Liver (tissue), 9 donors: Measurements from ENCODE around the gene RASSF6. TPM values are rescaled to one million over a fixed set of nuclear protein-coding genes. Genes with fewer than 3 reads are reported as not detected.

Source experiments
- DNase-seq: peaks from one replicate; pipeline ENCODE4 v3.0.0-alpha.2; 2017; ENCODE audit warnings: low spot score
- H3K27ac ChIP-seq, 2 donors: one replicate each; pipeline ENCODE4 v1.7.0; 2013; ENCODE audit warnings: inconsistent platforms in 2 of 2, low read length in 2 of 2, control low read depth in 1 of 2, low read depth in 1 of 2, mild to moderate bottlenecking in 1 of 2
- H3K27me3 ChIP-seq, 4 donors: one replicate each; pipeline versions ENCODE4 v1.6.1 to v1.7.0; 2013; ENCODE audit warnings: low read length in 3 of 4, inconsistent platforms in 1 of 4, mild to moderate bottlenecking in 1 of 4, moderate library complexity in 1 of 4; ENCODE audit not compliant: control insufficient read depth in 4 of 4, insufficient read depth in 4 of 4
- H3K36me3 ChIP-seq, 4 donors: one replicate each; pipeline versions ENCODE4 v1.6.1 to v1.7.0; 2013; ENCODE audit warnings: low read length in 3 of 4, mild to moderate bottlenecking in 3 of 4, low read depth in 1 of 4, moderate library complexity in 1 of 4; ENCODE audit not compliant: control insufficient read depth in 4 of 4, insufficient read depth in 3 of 4
- H3K4me1 ChIP-seq, 4 donors: one replicate each; pipeline versions ENCODE4 v1.6.1 to v1.7.0; 2013; ENCODE audit warnings: low read length in 3 of 4, mild to moderate bottlenecking in 3 of 4, moderate library complexity in 1 of 4; ENCODE audit not compliant: control insufficient read depth in 4 of 4, insufficient read depth in 4 of 4
- H3K4me3 ChIP-seq, 3 donors: one replicate each; pipeline versions ENCODE4 v1.6.1 to v1.7.0; 2013; ENCODE audit warnings: low read length in 3 of 3, control low read depth in 1 of 3, low read depth in 1 of 3, mild to moderate bottlenecking in 1 of 3
- H3K9ac ChIP-seq, 2 donors: one replicate each; pipeline ENCODE4 v1.7.0; 2013; ENCODE audit warnings: low read length in 2 of 2, mild to moderate bottlenecking in 2 of 2, moderate library complexity in 2 of 2, control low read depth in 1 of 2, low read depth in 1 of 2
- H3K9me3 ChIP-seq, 4 donors: one replicate each; pipeline versions ENCODE4 v1.6.1 to v1.7.0; 2013; ENCODE audit warnings: low read length in 3 of 4; ENCODE audit not compliant: control insufficient read depth in 4 of 4
- EGR1 ChIP-seq, 2 donors: IDR thresholded peaks; 2 replicates each; pipeline ENCODE4 v1.6.1; 2016 to 2018; ENCODE audit warnings: antibody characterized with exemption in 2 of 2, low read depth in 2 of 2
- FOXA2 ChIP-seq: IDR thresholded peaks from 2 replicates; pipeline ENCODE4 v1.6.1; 2016; ENCODE audit warnings: antibody characterized with exemption
- GABPA ChIP-seq, 2 donors: IDR thresholded peaks in 1 of 2; conservative IDR thresholded peaks in 1 of 2; 2 replicates each; pipeline ENCODE4 v1.6.1; 2016; ENCODE audit warnings: antibody characterized with exemption in 2 of 2, mild to moderate bottlenecking in 1 of 2, moderate library complexity in 1 of 2
- HNF4A ChIP-seq, 2 donors: conservative IDR thresholded peaks; 2 replicates each; pipeline ENCODE4 v1.6.1; 2016; ENCODE audit warnings: antibody characterized with exemption in 2 of 2, mild to moderate bottlenecking in 2 of 2
- HNF4G ChIP-seq: IDR thresholded peaks from 2 replicates; pipeline ENCODE4 v1.6.1; 2016; ENCODE audit warnings: antibody characterized with exemption
- JUND ChIP-seq, 2 donors: IDR thresholded peaks; 2 replicates each; pipeline ENCODE4 v1.6.1; 2016; ENCODE audit warnings: antibody characterized with exemption in 2 of 2
- MAX ChIP-seq: IDR thresholded peaks from 2 replicates; pipeline ENCODE4 v1.6.1; 2016; ENCODE audit warnings: antibody characterized with exemption
- NR2F2 ChIP-seq: IDR thresholded peaks from 2 replicates; pipeline ENCODE4 v1.6.1; 2016; ENCODE audit warnings: antibody characterized with exemption
- RAD21 ChIP-seq, 2 donors: IDR thresholded peaks; 2 replicates each; pipeline ENCODE4 v1.6.1; 2016; ENCODE audit warnings: antibody characterized with exemption in 2 of 2, mild to moderate bottlenecking in 2 of 2
- RXRA ChIP-seq, 2 donors: IDR thresholded peaks; 2 replicates each; pipeline ENCODE4 v1.6.1; 2017 to 2018; ENCODE audit warnings: antibody characterized with exemption in 2 of 2, mild to moderate bottlenecking in 1 of 2
- SP1 ChIP-seq: IDR thresholded peaks from 2 replicates; pipeline ENCODE4 v1.6.1; 2018; ENCODE audit warnings: antibody characterized with exemption, mild to moderate bottlenecking
- TAF1 ChIP-seq: conservative IDR thresholded peaks from 2 replicates; pipeline ENCODE4 v1.6.1; 2016; ENCODE audit warnings: antibody characterized with exemption, mild to moderate bottlenecking
- WGBS: extraction: QIAGEN DNeasy Blood & Tissue Kit; methylation state at CpG from one replicate; pipeline ENCODE4 v1.1.7; 2013; 5-methylcytosine and 5-hydroxymethylcytosine counted together
- polyA plus RNA-seq, 2 donors: library from polyadenylated mRNA; stranded (reverse) in 1 of 2; unstranded in 1 of 2; fragments of 200-250 nt in 1 of 2; fragments of >200 nt in 1 of 2; fragmentation: Nextera tagmentation in 1 of 2; extraction: Ambion mirVana in 1 of 2; gene quantifications; one replicate each; pipeline versions ENCODE4 v1.2.1 to v1.2.3, GENCODE V29; 2013 to 2015
- total RNA-seq, 2 donors: library from RNA; depleted of rRNA; stranded (reverse); fragments of >200 nt; gene quantifications; one replicate each; pipeline ENCODE4 v1.2.3, GENCODE V29; 2014
- TF ChIP-seq, protein P1 (sequence below): IDR thresholded peaks from 2 replicates; pipeline ENCODE4 v1.6.1; 2016; ENCODE audit warnings: antibody characterized with exemption, mild to moderate bottlenecking
- TF ChIP-seq, protein P2 (sequence below): fragments of 150-350 bp; IDR thresholded peaks from 2 replicates; pipeline ENCODE4 v1.5.1; 2017; ENCODE audit warnings: improper control_type of control experiment, low read depth, low read length; ENCODE audit not compliant: missing input control
- TF ChIP-seq, protein P3 (sequence below): IDR thresholded peaks from 2 replicates; pipeline ENCODE4 v1.6.1; 2016; ENCODE audit warnings: antibody characterized with exemption
- donor health status: healthy.
- donor health status: healthy.
- donor health status: healthy.
- donor health status: healthy.
- donor health status: healthy.

The RASSF6 gene
- total and polyA plus RNA-seq, 4 donors, result 0.08 to 0.38 (median 0.12) TPM

- Histone ChIP-seq H3K36me3 (no peaks in the 10 kb centered on the region), H3K9me3 (no peaks in the 10 kb centered on the region), H3K4me1 (peaks cover 2 to 10% (median 3%) of the 10 kb centered on the region in 4 donors), H3K27me3 (no peaks in the 10 kb centered on the region), H3K4me3 (no peak overlapping the region), H3K9ac (no peak overlapping the region), H3K27ac (no peak overlapping the region)
- TF ChIP-seq RAD21 (IDR thresholded peaks at IDR 0.05) (no peak), TAF1 (no peak), GABPA (IDR thresholded peaks at IDR 0.05 in 1 of 2, conservative IDR thresholded peaks at IDR 0.05 in 1 of 2) (no peak), SP1 (no peak), EGR1 (IDR thresholded peaks at IDR 0.05; ENCODE audit: low read depth in 2 of 2) (no peak), RXRA (IDR thresholded peaks at IDR 0.05) (no peak), MAX (no peak), FOXA2 (no peak), HNF4A (conservative IDR thresholded peaks at IDR 0.05) (no peak)
- TF ChIP-seq, protein P1, sequence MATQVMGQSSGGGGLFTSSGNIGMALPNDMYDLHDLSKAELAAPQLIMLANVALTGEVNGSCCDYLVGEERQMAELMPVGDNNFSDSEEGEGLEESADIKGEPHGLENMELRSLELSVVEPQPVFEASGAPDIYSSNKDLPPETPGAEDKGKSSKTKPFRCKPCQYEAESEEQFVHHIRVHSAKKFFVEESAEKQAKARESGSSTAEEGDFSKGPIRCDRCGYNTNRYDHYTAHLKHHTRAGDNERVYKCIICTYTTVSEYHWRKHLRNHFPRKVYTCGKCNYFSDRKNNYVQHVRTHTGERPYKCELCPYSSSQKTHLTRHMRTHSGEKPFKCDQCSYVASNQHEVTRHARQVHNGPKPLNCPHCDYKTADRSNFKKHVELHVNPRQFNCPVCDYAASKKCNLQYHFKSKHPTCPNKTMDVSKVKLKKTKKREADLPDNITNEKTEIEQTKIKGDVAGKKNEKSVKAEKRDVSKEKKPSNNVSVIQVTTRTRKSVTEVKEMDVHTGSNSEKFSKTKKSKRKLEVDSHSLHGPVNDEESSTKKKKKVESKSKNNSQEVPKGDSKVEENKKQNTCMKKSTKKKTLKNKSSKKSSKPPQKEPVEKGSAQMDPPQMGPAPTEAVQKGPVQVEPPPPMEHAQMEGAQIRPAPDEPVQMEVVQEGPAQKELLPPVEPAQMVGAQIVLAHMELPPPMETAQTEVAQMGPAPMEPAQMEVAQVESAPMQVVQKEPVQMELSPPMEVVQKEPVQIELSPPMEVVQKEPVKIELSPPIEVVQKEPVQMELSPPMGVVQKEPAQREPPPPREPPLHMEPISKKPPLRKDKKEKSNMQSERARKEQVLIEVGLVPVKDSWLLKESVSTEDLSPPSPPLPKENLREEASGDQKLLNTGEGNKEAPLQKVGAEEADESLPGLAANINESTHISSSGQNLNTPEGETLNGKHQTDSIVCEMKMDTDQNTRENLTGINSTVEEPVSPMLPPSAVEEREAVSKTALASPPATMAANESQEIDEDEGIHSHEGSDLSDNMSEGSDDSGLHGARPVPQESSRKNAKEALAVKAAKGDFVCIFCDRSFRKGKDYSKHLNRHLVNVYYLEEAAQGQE, result no peak
- TF ChIP-seq, protein P2, sequence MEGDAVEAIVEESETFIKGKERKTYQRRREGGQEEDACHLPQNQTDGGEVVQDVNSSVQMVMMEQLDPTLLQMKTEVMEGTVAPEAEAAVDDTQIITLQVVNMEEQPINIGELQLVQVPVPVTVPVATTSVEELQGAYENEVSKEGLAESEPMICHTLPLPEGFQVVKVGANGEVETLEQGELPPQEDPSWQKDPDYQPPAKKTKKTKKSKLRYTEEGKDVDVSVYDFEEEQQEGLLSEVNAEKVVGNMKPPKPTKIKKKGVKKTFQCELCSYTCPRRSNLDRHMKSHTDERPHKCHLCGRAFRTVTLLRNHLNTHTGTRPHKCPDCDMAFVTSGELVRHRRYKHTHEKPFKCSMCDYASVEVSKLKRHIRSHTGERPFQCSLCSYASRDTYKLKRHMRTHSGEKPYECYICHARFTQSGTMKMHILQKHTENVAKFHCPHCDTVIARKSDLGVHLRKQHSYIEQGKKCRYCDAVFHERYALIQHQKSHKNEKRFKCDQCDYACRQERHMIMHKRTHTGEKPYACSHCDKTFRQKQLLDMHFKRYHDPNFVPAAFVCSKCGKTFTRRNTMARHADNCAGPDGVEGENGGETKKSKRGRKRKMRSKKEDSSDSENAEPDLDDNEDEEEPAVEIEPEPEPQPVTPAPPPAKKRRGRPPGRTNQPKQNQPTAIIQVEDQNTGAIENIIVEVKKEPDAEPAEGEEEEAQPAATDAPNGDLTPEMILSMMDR, result no peak
- DNase-seq, result no peak
- 83% methylated on average over 4 of the region's 4 CpGs for WGBS
Observed at GRCh38 chr4:73606465-73606974, 13.7 kb downstream of the RASSF6 start.

- no peak for DNase-seq
- Histone ChIP-seq H3K27me3 (no peaks in the 10 kb centered on the region), H3K4me1 (peaks cover 0 to 7% (median 3%) of the 10 kb centered on the region in 4 donors), H3K36me3 (no peaks in the 10 kb centered on the region), H3K27ac (peak overlapping the region in 1 of 2 donors; percentile 38), H3K9ac (no peak overlapping the region), H3K4me3 (no peak overlapping the region), H3K9me3 (no peaks in the 10 kb centered on the region)
- TF ChIP-seq, protein P2, result no peak
- TF ChIP-seq, protein P1, result no peak
- TF ChIP-seq, protein P3, sequence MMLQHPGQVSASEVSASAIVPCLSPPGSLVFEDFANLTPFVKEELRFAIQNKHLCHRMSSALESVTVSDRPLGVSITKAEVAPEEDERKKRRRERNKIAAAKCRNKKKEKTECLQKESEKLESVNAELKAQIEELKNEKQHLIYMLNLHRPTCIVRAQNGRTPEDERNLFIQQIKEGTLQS, result no peak
- TF ChIP-seq GABPA (IDR thresholded peaks at IDR 0.05 in 1 of 2, conservative IDR thresholded peaks at IDR 0.05 in 1 of 2) (no peak), NR2F2 (no peak), JUND (IDR thresholded peaks at IDR 0.05) (no peak), HNF4G (no peak)
- WGBS, result 76% methylated on average over 12 of the region's 12 CpGs
Observed at GRCh38 chr4:73603854-73604584, 16.2 kb downstream of the RASSF6 start.
